ENCODE results near the gene ITGB6.

The ITGB6 gene

GRCh38 chr2:160239436-160239835, 39.4 kb upstream of the ITGB6 start:
- Histone ChIP-seq H3K27me3 (ENCODE audit: insufficient read depth, poor library complexity, severe bottlenecking) (no peaks in the 10 kb centered on the region), H3K27ac (replicated peaks) (no peak overlapping the region), H3K4me3 (replicated peaks; ENCODE audit: insufficient read depth, low read length) (no peak overlapping the region)
- DNase-seq (ENCODE audit: low read depth in 1 of 2, low spot score in 1 of 2), result no peak
- TF ChIP-seq REST (IDR thresholded peaks at IDR 0.05; ENCODE audit: insufficient replicate concordance, low read depth), result no peak
- no peak for TF ChIP-seq GABPA (IDR thresholded peaks at IDR 0.05; ENCODE audit: low read depth)
- TF ChIP-seq, protein P1, sequence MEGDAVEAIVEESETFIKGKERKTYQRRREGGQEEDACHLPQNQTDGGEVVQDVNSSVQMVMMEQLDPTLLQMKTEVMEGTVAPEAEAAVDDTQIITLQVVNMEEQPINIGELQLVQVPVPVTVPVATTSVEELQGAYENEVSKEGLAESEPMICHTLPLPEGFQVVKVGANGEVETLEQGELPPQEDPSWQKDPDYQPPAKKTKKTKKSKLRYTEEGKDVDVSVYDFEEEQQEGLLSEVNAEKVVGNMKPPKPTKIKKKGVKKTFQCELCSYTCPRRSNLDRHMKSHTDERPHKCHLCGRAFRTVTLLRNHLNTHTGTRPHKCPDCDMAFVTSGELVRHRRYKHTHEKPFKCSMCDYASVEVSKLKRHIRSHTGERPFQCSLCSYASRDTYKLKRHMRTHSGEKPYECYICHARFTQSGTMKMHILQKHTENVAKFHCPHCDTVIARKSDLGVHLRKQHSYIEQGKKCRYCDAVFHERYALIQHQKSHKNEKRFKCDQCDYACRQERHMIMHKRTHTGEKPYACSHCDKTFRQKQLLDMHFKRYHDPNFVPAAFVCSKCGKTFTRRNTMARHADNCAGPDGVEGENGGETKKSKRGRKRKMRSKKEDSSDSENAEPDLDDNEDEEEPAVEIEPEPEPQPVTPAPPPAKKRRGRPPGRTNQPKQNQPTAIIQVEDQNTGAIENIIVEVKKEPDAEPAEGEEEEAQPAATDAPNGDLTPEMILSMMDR (IDR thresholded peaks at IDR 0.05; ENCODE audit: insufficient read depth, low read length), result no peak
- no peak for TF ChIP-seq SPI1 (IDR thresholded peaks at IDR 0.05; ENCODE audit: borderline replicate concordance, low read depth)
- no peak for TF ChIP-seq POLR2AphosphoS5 (IDR thresholded peaks at IDR 0.05; ENCODE audit: low read depth)

GRCh38 chr2:160238392-160238791, 38.3 kb upstream of the ITGB6 start:
- Histone ChIP-seq H3K27ac (replicated peaks) (no peak overlapping the region), H3K27me3 (ENCODE audit: insufficient read depth, poor library complexity, severe bottlenecking) (no peaks in the 10 kb centered on the region), H3K4me3 (replicated peaks; ENCODE audit: insufficient read depth, low read length) (no peak overlapping the region)
- DNase-seq (ENCODE audit: low read depth in 1 of 2, low spot score in 1 of 2), result no peak
- TF ChIP-seq, protein P1 (IDR thresholded peaks at IDR 0.05; ENCODE audit: insufficient read depth, low read length), result no peak
- no peak for TF ChIP-seq SPI1 (IDR thresholded peaks at IDR 0.05; ENCODE audit: borderline replicate concordance, low read depth)
- no peak for TF ChIP-seq REST (IDR thresholded peaks at IDR 0.05; ENCODE audit: insufficient replicate concordance, low read depth)
- no peak for TF ChIP-seq GABPA (IDR thresholded peaks at IDR 0.05; ENCODE audit: low read depth)
- TF ChIP-seq POLR2AphosphoS5 (IDR thresholded peaks at IDR 0.05; ENCODE audit: low read depth), result no peak

GRCh38 chr2:160232905-160233475, 32.9 kb upstream of the ITGB6 start:
- peaks cover 2% of the 10 kb centered on the region for H3K27me3 ChIP-seq (ENCODE audit: insufficient read depth, poor library complexity, severe bottlenecking)
- no peak overlapping the region for H3K4me3 ChIP-seq (replicated peaks; ENCODE audit: insufficient read depth, low read length)
- no peak overlapping the region for H3K27ac ChIP-seq (replicated peaks)
- no peak for TF ChIP-seq GABPA (IDR thresholded peaks at IDR 0.05; ENCODE audit: low read depth)
- TF ChIP-seq, protein P1 (IDR thresholded peaks at IDR 0.05; ENCODE audit: insufficient read depth, low read length), result no peak
- no peak for TF ChIP-seq POLR2AphosphoS5 (IDR thresholded peaks at IDR 0.05; ENCODE audit: low read depth)
- TF ChIP-seq SPI1 (IDR thresholded peaks at IDR 0.05; ENCODE audit: borderline replicate concordance, low read depth), result no peak
- TF ChIP-seq REST (IDR thresholded peaks at IDR 0.05; ENCODE audit: insufficient replicate concordance, low read depth), result no peak
- no peak for DNase-seq (ENCODE audit: low read depth in 1 of 2, low spot score in 1 of 2)
